K562 (cell line): ENCODE measurements around the gene FAM171A1. TPM values are rescaled to one million over a fixed set of nuclear protein-coding genes. Genes with fewer than 3 reads are reported as not detected.

Experiments
- CBFA2T3 ChIP-seq: fragments of 450-650 bp; IDR thresholded peaks from 2 replicates; pipeline ENCODE4 v1.6.1; 2017
- CREB5 ChIP-seq: fragments of 250-450 bp; sonication (Bioruptor Pico); IDR thresholded peaks from 2 replicates; pipeline ENCODE4 v1.5.0; 2020; ENCODE audit warnings: mild to moderate bottlenecking
- E2F6 ChIP-seq, 2 experiments: IDR thresholded peaks; 2 replicates each; pipeline ENCODE4 v1.6.1; 2011; ENCODE audit warnings: borderline replicate concordance in 1 of 2, control low read depth in 1 of 2, low read depth in 1 of 2, low read length in 1 of 2, mild to moderate bottlenecking in 1 of 2, mixed read lengths in 1 of 2, moderate library complexity in 1 of 2; ENCODE audit not compliant: insufficient read depth in 1 of 2, insufficient read length in 1 of 2, poor library complexity in 1 of 2, severe bottlenecking in 1 of 2; ENCODE audit errors: extremely low read depth in 1 of 2
- ETV1 ChIP-seq: fragments of 450-650 bp; conservative IDR thresholded peaks from 2 replicates; pipeline ENCODE4 v1.6.1; 2016; ENCODE audit warnings: missing genetic modification characterization, control low read depth, low read depth, missing compliant biosample characterization
- FOXK2 ChIP-seq, 2 experiments: fragments of 450-650 bp; IDR thresholded peaks in 1 of 2; conservative IDR thresholded peaks in 1 of 2; 2 replicates each; pipeline ENCODE4 v1.6.1; 2016; ENCODE audit warnings: low read depth in 2 of 2, mild to moderate bottlenecking in 1 of 2
- GABPA ChIP-seq: fragments of 200-800 bp; sonication (Bioruptor generic); conservative IDR thresholded peaks from 2 replicates; pipeline ENCODE4 v1.6.1; 2016; ENCODE audit warnings: low read depth, missing genetic modification characterization, missing compliant biosample characterization
- GABPB1 ChIP-seq: sonication (generic); formaldehyde crosslinking; IDR thresholded peaks from 2 replicates; pipeline ENCODE4 v1.8.0; 2022; ENCODE audit warnings: mild to moderate bottlenecking, missing genetic modification reagents
- JUND ChIP-seq, 2 experiments: IDR thresholded peaks; 2 replicates in 1 of 2; 3 replicates in 1 of 2; pipeline ENCODE4 v1.6.1; 2011; ENCODE audit warnings: borderline replicate concordance in 2 of 2, low read depth in 2 of 2, low read length in 2 of 2, improper control_type of control experiment in 1 of 2, missing biosample characterization in 1 of 2, missing genetic modification characterization in 1 of 2, missing genetic modification reagents in 1 of 2
- KDM1A ChIP-seq, 2 experiments: fragments of 450-650 bp; IDR thresholded peaks; 2 replicates each; pipeline ENCODE4 v1.6.1; 2016; ENCODE audit warnings: mild to moderate bottlenecking in 2 of 2
- MEF2D ChIP-seq: conservative IDR thresholded peaks from 2 replicates; pipeline ENCODE4 v1.6.1; 2016; ENCODE audit warnings: low read depth, missing genetic modification characterization, missing compliant biosample characterization
- MNT ChIP-seq, 2 experiments: fragments of 450-650 bp; conservative IDR thresholded peaks; 2 replicates each; pipeline ENCODE4 v1.6.1; 2017; ENCODE audit warnings: mild to moderate bottlenecking in 2 of 2, moderate library complexity in 2 of 2
- NR2C1 ChIP-seq, 2 experiments: fragments of 450-650 bp; IDR thresholded peaks; 2 replicates each; pipeline ENCODE4 v1.6.1; 2017; ENCODE audit warnings: mild to moderate bottlenecking in 2 of 2, antibody characterized with exemption in 1 of 2, inconsistent platforms in 1 of 2, missing compliant biosample characterization in 1 of 2, missing genetic modification characterization in 1 of 2
- OTX1 ChIP-seq: fragments of 450-650 bp; formaldehyde crosslinking; IDR thresholded peaks from 2 replicates; pipeline ENCODE4 v1.4.0; 2022; ENCODE audit warnings: mild to moderate bottlenecking
- RFX5 ChIP-seq: IDR thresholded peaks from 2 replicates; pipeline ENCODE4 v1.6.1; 2011; ENCODE audit warnings: low read depth, mild to moderate bottlenecking, improper control_type of control experiment, low read length
- TAL1 ChIP-seq: fragments of 450-650 bp; IDR thresholded peaks from 2 replicates; pipeline ENCODE4 v1.6.1; 2016; ENCODE audit warnings: mild to moderate bottlenecking
- TEAD1 ChIP-seq, 2 experiments: fragments of 450-650 bp in 1 of 2; sonication (generic) in 1 of 2; formaldehyde crosslinking; IDR thresholded peaks; 2 replicates each; pipeline versions ENCODE4 v1.4.0 to v1.8.0; 2020 to 2022; ENCODE audit warnings: mild to moderate bottlenecking in 2 of 2, missing genetic modification reagents in 1 of 2
- ZKSCAN8 ChIP-seq: fragments of 200-800 bp; sonication (Bioruptor generic); IDR thresholded peaks from 2 replicates; pipeline ENCODE4 v1.6.1; 2016; ENCODE audit warnings: missing genetic modification characterization, missing compliant biosample characterization
- ZNF395 ChIP-seq: fragments of 200-800 bp; sonication (Bioruptor generic); IDR thresholded peaks from 2 replicates; pipeline ENCODE4 v1.6.1; 2017; ENCODE audit warnings: missing genetic modification characterization, missing compliant biosample characterization
- polyA plus RNA-seq, 8 experiments: library from polyadenylated mRNA; depleted of rRNA in 4 of 8; stranded (reverse) in 5 of 8; unstranded in 3 of 8; fragments of >200 nt; fragmentation: Nextera tagmentation in 2 of 8; fragmentation: Illumina TruSeq in 1 of 8; extraction: Ambion mirVana in 2 of 8; extraction: Trizol in 1 of 8; gene quantifications; 2 replicates each; pipeline versions ENCODE4 v1.2.1 to v1.2.3, GENCODE V29; 2011 to 2014; ENCODE audit warnings: inconsistent platforms in 1 of 8, missing spikeins in 1 of 8
- total RNA-seq, 7 experiments: library from RNA; depleted of rRNA in 6 of 7; stranded (reverse); fragments of >200 nt in 6 of 7; fragmentation: Illumina TruSeq in 2 of 7; extraction: Trizol in 2 of 7; gene quantifications; 2 replicates each; pipeline versions ENCODE4 v1.2.1 to v1.2.3, GENCODE V29; 2011 to 2021; ENCODE audit warnings: low replicate concordance in 1 of 7
- TF ChIP-seq, protein P1 (sequence below): sonication (generic); formaldehyde crosslinking; IDR thresholded peaks from 2 replicates; pipeline ENCODE4 v1.8.0; 2022; ENCODE audit warnings: missing genetic modification reagents, mild to moderate bottlenecking, borderline replicate concordance

The FAM171A1 gene
- total and polyA plus RNA-seq, 9 of the 15 experiments (the other 6 are each of a cell fraction or from before 2014, with no cell fraction given) = 0.51 to 8.2 (median 4.8) TPM

- TF ChIP-seq NR2C1 (IDR thresholded peaks at IDR 0.05) (no peak), NR2C1 (tag; IDR thresholded peaks at IDR 0.05) (0 out of 2 replicates have a peak, but pooled peaks have one; percentile 10), KDM1A (IDR thresholded peaks at IDR 0.05) (peak; percentile 49 to 55; a peak in 2 of 4 replicates), ZKSCAN8 (CRISPR knock-in tag) (peak; percentile 33; the same call in 1 of the 2 replicates), GABPA (tag) (peak; percentile 60), MNT (conservative IDR thresholded peaks at IDR 0.05) (peak; percentile 43 to 77; a peak in 3 of 4 replicates), JUND (IDR thresholded peaks at IDR 0.05; ENCODE audit: borderline replicate concordance, low read depth, low read length) (peak; percentile 54; the same call in 1 of the 2 replicates), JUND (tag; IDR thresholded peaks at IDR 0.05; ENCODE audit: borderline replicate concordance, low read depth, low read length) (peak; percentile 80; the same call in 2 of the 3 replicates), TAL1 (peak; percentile 73), E2F6 (IDR thresholded peaks at IDR 0.05; ENCODE audit: borderline replicate concordance in 1 of 2, extremely low read depth in 1 of 2, insufficient read depth in 1 of 2, insufficient read length in 1 of 2, low read depth in 1 of 2, low read length in 1 of 2, poor library complexity in 1 of 2, severe bottlenecking in 1 of 2) (peak in 1 of 2 experiments; percentile 26), TEAD1 (CRISPR knock-in tag; IDR thresholded peaks at IDR 0.05) (peak in 1 of 2 experiments; percentile 62; a peak in 1 of 4 replicates), GABPB1 (CRISPR knock-in tag) (no peak), OTX1 (CRISPR knock-in tag) (peak; percentile 10; the same call in 1 of the 2 replicates), FOXK2 (conservative IDR thresholded peaks at IDR 0.05 in 1 of 2, IDR thresholded peaks at IDR 0.05 in 1 of 2; ENCODE audit: low read depth in 2 of 2) (peak; percentile 93 to 95), CBFA2T3 (peak; percentile 88), MEF2D (tag) (0 out of 2 replicates have a peak, but pooled peaks have one; percentile 53), CREB5 (CRISPR knock-in tag) (no peak), ETV1 (tag) (peak; percentile 85), ZNF395 (CRISPR knock-in tag) (0 out of 2 replicates have a peak, but pooled peaks have one; percentile 49), RFX5 (no peak)
- TF ChIP-seq, protein P1, sequence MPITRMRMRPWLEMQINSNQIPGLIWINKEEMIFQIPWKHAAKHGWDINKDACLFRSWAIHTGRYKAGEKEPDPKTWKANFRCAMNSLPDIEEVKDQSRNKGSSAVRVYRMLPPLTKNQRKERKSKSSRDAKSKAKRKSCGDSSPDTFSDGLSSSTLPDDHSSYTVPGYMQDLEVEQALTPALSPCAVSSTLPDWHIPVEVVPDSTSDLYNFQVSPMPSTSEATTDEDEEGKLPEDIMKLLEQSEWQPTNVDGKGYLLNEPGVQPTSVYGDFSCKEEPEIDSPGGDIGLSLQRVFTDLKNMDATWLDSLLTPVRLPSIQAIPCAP = no peak
These were observed 57.2 kb downstream of the FAM171A1 start (continued) for GRCh38 chr10:15313843-15314242.
